TTC549 (cell line): ENCODE results near the gene ESF1.

Source experiments
- FAIRE-seq: peaks from 2 replicates; lab custom pipeline; 2012; peaks lifted over from hg19 to GRCh38; lab: Jason Lieb, UNC

The ESF1 gene

DNA sequence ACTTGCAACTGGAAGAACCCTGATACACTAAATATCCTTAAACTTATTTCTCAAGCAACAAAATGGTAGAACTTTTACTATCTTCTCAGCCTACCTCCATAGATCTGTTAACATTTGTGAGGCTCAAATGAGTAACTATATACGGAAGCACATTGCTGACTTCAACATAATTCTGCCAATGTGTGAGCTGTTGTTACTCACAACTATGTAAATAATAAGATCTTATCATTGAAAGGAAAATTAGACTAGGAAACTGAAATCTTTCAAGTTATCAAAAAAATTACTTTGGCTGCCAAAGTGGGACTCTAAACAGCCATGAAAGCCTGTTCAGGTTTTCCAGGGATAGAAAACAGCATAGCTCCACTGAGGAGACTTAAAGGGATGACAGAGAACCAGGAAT is 105.8 kb downstream of the ESF1 start:
- FAIRE-seq = no peak

DNA sequence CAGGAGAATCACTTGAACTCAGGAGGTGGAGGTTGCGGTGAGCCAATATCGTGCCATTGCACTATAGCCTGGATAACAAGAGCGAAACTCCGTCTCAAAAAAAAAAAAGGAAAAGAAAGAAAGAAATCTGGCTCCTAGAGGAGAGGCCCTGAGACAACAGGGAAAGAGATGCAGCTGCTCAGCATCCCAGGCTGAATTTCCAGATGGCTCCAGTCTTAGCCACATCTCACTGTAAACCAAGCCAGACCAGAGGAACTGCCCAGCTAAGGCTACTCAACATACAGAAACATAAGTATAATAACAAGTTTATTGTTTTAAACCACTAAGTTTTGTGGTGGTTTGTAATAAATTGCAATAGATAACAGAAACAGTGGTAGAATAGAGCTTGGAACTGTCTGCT is 107.5 kb downstream of the ESF1 start:
- FAIRE-seq = no peak

DNA sequence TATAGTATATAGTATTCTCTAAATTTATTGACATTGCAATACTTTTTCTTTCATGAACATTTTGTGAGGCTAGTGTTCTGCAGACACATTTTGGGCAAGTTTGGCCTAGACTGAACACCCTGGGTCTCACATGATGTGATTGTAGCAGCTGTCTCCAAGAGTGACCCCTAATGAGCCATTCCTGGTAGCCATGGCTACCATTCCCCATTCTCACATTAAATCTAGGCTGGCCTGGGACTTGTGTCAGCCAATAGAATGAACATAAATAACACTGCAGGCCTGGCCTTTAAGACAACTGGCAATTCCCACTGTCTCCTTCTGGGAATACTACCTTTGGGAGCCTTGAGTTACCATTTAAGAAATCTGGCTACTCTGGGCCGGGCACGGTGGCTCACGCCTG is 108.0 kb downstream of the ESF1 start:
- no peak for FAIRE-seq

DNA sequence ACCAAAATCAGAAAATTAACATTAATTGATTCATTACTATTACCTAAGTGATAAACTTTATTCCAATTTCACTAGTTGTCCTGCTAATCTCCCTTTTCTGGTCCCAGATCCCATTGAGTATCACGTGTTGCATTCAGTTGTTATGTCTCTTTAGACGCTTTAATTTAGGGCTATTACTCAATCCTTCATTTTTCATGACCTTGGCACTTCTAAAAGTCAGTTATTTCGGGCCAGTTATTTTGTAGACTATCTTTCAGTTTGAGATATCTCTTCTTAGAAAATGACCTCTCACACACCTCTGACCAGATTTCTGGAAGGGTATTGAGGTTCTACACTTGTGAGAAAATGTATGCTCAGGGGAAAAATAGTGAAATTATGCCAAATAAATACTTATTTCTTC is 112.0 kb downstream of the ESF1 start:
- no peak for FAIRE-seq

DNA sequence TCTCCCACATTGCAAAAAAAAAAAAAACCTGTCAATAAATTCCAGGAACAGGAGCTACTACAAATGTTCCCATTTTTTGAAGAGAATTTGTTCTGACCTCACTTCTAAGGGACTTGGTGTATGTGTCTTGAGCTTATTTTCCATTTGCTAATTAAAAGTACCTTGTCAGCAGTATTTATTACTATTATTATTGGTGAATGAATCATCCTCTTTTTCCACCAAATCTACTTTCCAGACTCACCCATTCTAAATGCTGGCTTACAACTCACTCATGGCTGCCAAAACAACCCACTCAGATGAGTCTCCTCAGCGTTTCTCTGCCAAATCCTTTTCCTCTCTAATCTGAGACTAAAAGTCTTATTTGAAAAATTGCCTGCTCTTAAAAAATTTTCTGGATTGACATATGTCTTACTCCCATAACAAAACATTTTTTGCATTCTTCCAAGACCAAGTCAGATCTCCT is 112.8 kb downstream of the ESF1 start:
- no peak for FAIRE-seq

DNA sequence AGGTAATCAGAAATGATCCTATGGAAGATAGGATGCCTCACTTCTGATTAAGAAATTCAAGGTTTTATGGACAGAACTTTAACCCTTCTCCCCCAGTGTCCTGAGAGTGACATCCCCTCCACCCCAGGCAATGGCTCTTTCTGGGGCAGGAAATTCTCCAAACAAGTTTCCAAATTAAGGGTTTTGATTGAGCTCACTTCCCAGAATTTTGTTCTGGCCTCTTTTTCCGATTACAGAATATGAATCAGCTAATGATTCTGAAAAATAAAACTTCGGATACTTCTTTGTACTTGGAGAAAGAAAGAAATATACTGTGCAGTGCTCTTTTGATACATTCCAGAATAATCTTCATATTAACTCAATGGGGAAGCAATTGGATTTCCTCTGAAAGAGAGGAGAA is 113.2 kb downstream of the ESF1 start:
- FAIRE-seq = no peak

DNA sequence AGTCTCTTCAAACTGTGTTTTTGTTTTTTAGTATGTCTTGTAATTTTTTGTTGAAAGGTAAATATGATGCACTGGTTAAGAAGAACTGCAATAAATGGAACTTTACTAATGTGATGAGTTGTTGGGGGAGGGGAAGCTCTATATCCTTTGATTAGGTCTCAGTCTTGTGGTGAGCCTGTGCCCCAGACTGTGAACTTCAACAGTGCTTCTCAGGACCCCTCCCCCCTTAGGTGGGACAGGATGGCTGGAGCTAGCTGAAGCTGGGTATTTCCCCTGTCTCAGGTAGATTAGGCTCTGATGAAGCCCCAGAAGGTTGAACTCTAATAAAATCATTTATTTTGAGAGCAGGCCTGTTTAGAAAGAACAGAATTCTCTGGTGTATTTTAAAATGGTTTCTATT is 114.6 kb downstream of the ESF1 start:
- FAIRE-seq = no peak

DNA sequence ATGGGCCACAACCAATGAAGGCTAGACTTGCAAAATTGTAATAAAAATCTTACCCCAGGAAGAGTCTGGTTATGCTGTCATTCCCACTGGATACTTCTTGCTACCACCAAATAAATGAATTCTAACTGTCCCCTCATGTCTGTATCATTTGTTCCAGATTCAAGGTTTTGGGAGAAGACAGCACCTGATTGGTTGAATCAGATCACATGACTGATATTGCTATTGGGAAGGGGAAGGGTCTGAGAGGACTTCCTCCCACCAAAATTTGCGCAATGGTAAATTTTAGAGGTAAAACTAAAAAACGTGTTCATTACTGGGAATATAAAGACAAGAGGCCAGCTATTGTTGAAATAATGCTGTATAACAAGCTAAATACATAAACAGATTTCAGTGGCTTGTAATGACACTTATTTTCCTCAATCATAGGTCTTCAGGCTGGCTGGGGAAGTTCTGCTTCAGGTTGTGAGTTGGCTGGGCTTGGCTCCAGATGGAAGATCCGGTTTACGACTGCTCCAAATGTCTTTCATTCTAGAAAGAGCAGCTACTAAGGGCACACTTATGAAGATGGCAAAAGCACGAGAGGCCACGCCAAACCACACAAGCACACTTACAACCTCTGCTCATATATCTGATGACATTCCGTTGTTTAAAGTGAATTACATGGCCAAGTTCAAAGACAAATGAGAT is 118.9 kb downstream of the ESF1 start:
- FAIRE-seq = no peak
